Upper lobe of left lung (tissue), 4 donors: Measurements from ENCODE around the gene ARHGEF1.

Experiments
- EP300 ChIP-seq, 4 donors: sonication (generic); formaldehyde crosslinking; IDR thresholded peaks; one replicate each; pipeline ENCODE4 v1.5.1; 2017; ENCODE audit warnings: antibody characterized with exemption in 4 of 4, control low read depth in 2 of 4
- POLR2A ChIP-seq, 4 donors: fragments of 450-650 bp; IDR thresholded peaks; one replicate each; pipeline ENCODE4 v1.5.1; 2016 to 2017; ENCODE audit warnings: antibody characterized with exemption in 4 of 4, mild to moderate bottlenecking in 2 of 4
- POLR2AphosphoS5 ChIP-seq, 2 donors: sonication (generic); formaldehyde crosslinking; IDR thresholded peaks; one replicate each; pipeline ENCODE4 v1.5.1; 2017; ENCODE audit warnings: antibody characterized with exemption in 2 of 2
- TF ChIP-seq, protein P1 (sequence below), 6 experiments: fragments of 450-650 bp in 4 of 6; fragments of 200-600 bp in 2 of 6; sonication (generic) in 2 of 6; IDR thresholded peaks; one replicate each; pipeline ENCODE4 v1.5.1; 2016 to 2019; ENCODE audit warnings: antibody characterized with exemption in 6 of 6

DNA sequence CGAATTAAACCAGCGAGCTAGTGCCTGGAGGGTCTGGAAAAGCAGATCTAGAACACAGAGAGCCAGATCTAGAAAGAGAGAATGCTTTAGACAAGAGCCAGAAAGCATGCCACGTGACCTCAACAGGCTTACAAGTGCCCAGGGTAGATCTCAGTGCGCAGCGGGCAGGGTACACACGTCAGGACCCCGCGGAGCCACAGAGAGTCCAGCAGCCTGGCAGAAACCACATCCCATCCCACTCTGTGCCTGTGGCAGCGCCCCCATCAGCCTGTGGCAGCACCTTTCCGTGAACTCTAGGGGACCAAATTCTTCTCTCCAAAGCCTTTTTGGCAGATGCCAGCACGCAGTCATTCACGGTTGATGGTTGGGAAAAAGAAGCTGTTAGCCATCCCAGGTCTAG lies 5.9 kb downstream of the ARHGEF1 start:
- TF ChIP-seq POLR2AphosphoS5 (IDR thresholded peaks at IDR 0.05) (peak in 1 of 2 donors; percentile 7), POLR2A (IDR thresholded peaks at IDR 0.05) (no peak), EP300 (IDR thresholded peaks at IDR 0.05) (no peak)
- TF ChIP-seq, protein P1, sequence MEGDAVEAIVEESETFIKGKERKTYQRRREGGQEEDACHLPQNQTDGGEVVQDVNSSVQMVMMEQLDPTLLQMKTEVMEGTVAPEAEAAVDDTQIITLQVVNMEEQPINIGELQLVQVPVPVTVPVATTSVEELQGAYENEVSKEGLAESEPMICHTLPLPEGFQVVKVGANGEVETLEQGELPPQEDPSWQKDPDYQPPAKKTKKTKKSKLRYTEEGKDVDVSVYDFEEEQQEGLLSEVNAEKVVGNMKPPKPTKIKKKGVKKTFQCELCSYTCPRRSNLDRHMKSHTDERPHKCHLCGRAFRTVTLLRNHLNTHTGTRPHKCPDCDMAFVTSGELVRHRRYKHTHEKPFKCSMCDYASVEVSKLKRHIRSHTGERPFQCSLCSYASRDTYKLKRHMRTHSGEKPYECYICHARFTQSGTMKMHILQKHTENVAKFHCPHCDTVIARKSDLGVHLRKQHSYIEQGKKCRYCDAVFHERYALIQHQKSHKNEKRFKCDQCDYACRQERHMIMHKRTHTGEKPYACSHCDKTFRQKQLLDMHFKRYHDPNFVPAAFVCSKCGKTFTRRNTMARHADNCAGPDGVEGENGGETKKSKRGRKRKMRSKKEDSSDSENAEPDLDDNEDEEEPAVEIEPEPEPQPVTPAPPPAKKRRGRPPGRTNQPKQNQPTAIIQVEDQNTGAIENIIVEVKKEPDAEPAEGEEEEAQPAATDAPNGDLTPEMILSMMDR (IDR thresholded peaks at IDR 0.05): no peak
